ENCODE measurements around the gene NQO2.

The NQO2 gene

GRCh38 chr6:2986722-2987221 lies 12.9 kb upstream of the NQO2 start:
- TF ChIP-seq SIN3A (IDR thresholded peaks at IDR 0.05; ENCODE audit: borderline replicate concordance, insufficient read depth, low read length), result no peak
- no peak for TF ChIP-seq POLR2AphosphoS5 (IDR thresholded peaks at IDR 0.05; ENCODE audit: low read depth, low read length)
- TF ChIP-seq, protein P1, sequence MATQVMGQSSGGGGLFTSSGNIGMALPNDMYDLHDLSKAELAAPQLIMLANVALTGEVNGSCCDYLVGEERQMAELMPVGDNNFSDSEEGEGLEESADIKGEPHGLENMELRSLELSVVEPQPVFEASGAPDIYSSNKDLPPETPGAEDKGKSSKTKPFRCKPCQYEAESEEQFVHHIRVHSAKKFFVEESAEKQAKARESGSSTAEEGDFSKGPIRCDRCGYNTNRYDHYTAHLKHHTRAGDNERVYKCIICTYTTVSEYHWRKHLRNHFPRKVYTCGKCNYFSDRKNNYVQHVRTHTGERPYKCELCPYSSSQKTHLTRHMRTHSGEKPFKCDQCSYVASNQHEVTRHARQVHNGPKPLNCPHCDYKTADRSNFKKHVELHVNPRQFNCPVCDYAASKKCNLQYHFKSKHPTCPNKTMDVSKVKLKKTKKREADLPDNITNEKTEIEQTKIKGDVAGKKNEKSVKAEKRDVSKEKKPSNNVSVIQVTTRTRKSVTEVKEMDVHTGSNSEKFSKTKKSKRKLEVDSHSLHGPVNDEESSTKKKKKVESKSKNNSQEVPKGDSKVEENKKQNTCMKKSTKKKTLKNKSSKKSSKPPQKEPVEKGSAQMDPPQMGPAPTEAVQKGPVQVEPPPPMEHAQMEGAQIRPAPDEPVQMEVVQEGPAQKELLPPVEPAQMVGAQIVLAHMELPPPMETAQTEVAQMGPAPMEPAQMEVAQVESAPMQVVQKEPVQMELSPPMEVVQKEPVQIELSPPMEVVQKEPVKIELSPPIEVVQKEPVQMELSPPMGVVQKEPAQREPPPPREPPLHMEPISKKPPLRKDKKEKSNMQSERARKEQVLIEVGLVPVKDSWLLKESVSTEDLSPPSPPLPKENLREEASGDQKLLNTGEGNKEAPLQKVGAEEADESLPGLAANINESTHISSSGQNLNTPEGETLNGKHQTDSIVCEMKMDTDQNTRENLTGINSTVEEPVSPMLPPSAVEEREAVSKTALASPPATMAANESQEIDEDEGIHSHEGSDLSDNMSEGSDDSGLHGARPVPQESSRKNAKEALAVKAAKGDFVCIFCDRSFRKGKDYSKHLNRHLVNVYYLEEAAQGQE (IDR thresholded peaks at IDR 0.05; ENCODE audit: insufficient read depth in 1 of 2, low read depth in 2 of 2, low read length in 2 of 2), result no peak
- TF ChIP-seq FOXP2 (optimal IDR thresholded peaks at IDR 0.05; ENCODE audit: borderline replicate concordance, extremely low read depth, extremely low read length, insufficient read depth), result no peak
- no peak for TF ChIP-seq TAF1 (IDR thresholded peaks at IDR 0.05; ENCODE audit: borderline replicate concordance, insufficient read depth, low read length)

- no peak for TF ChIP-seq SIN3A (IDR thresholded peaks at IDR 0.05; ENCODE audit: borderline replicate concordance, insufficient read depth, low read length)
- TF ChIP-seq POLR2AphosphoS5 (IDR thresholded peaks at IDR 0.05; ENCODE audit: low read depth, low read length), result no peak
- TF ChIP-seq FOXP2 (optimal IDR thresholded peaks at IDR 0.05; ENCODE audit: borderline replicate concordance, extremely low read depth, extremely low read length, insufficient read depth), result no peak
- no peak for TF ChIP-seq TAF1 (IDR thresholded peaks at IDR 0.05; ENCODE audit: borderline replicate concordance, insufficient read depth, low read length)
- TF ChIP-seq, protein P1 (IDR thresholded peaks at IDR 0.05; ENCODE audit: insufficient read depth in 1 of 2, low read depth in 2 of 2, low read length in 2 of 2), result no peak
These were observed 11.6 kb upstream of the NQO2 start for GRCh38 chr6:2988094-2988425.

- TF ChIP-seq, protein P1 (IDR thresholded peaks at IDR 0.05; ENCODE audit: insufficient read depth in 1 of 2, low read depth in 2 of 2, low read length in 2 of 2), result 0 out of 4 replicates have a peak, but pooled peaks of 1 of the 2 experiments have one; percentile 47
- TF ChIP-seq SIN3A (IDR thresholded peaks at IDR 0.05; ENCODE audit: borderline replicate concordance, insufficient read depth, low read length), result peak; percentile 14; the same call in 1 of the 2 replicates
- peak; percentile 76 for TF ChIP-seq TAF1 (IDR thresholded peaks at IDR 0.05; ENCODE audit: borderline replicate concordance, insufficient read depth, low read length)
- peak; percentile 90 for TF ChIP-seq POLR2AphosphoS5 (IDR thresholded peaks at IDR 0.05; ENCODE audit: low read depth, low read length)
- peak; percentile 92 for TF ChIP-seq FOXP2 (optimal IDR thresholded peaks at IDR 0.05; ENCODE audit: borderline replicate concordance, extremely low read depth, extremely low read length, insufficient read depth)
These were observed 11.0 kb upstream of the NQO2 start for GRCh38 chr6:2988426-2989331.

DNA sequence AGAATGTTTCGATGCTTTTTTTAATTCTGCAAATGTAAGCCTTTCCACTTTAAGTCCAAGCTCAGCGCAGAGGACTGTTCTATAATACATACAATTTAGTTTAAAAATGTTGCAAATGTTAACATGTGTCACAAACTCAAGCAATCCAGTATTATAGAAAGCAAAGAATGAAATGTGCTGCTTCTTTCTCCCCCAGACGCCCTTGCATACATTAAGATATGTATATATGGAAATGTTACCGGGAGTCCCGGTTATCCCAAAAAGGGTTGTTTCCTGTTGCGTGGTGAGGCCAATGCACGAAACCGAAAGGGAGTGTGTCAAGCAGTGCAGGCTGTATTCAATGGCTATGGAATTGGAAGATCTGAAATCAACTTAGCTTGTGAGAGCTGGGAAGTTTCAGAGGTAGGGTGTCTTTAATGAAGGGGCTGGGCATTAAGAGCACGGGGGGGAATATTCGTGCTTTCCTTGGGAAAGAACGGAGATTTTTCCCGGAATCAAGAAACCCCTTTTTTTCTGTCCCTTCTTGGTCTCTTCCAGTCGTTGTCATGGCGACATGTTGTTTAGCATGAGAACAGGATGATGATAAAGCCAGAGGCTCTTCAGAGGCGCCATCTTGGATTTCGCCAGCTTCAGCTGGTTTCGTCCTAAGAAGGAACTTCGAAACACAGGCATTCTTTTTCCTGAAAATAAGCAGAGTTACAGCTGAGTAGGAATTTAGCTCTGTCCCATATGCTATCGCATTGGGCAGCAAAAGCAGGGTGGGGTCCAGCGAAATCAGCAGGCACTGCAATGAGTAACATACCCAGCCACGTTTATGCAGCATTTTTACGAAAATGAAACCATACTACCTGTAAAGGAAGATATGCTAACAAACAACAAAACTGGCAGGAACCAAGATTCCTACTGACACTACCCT lies 10.1 kb upstream of the NQO2 start:
- TF ChIP-seq, protein P1 (IDR thresholded peaks at IDR 0.05; ENCODE audit: insufficient read depth in 1 of 2, low read depth in 2 of 2, low read length in 2 of 2), result peak in 1 of 2 experiments; percentile 60; a peak in 1 of 4 replicates
- peak; percentile 93 for TF ChIP-seq TAF1 (IDR thresholded peaks at IDR 0.05; ENCODE audit: borderline replicate concordance, insufficient read depth, low read length)
- peak; percentile 94 for TF ChIP-seq SIN3A (IDR thresholded peaks at IDR 0.05; ENCODE audit: borderline replicate concordance, insufficient read depth, low read length)
- peak; percentile 89 for TF ChIP-seq POLR2AphosphoS5 (IDR thresholded peaks at IDR 0.05; ENCODE audit: low read depth, low read length)
- TF ChIP-seq FOXP2 (optimal IDR thresholded peaks at IDR 0.05; ENCODE audit: borderline replicate concordance, extremely low read depth, extremely low read length, insufficient read depth), result no peak

Measured in PFSK-1 (cell line).